LoVo (cell line): ENCODE results near the gene RPS6KA2.
"Not testable (repeated sequence)": the region's sequence is repeated elsewhere in the genome, so short reads cannot be mapped to it uniquely, and the experiment has no call there.

ENCODE experiments used
- DNase-seq: peaks from one replicate; pipeline ENCODE4 v3.0.0-alpha.2; 2016; ENCODE audit warnings: low spot score

The RPS6KA2 gene

DNA sequence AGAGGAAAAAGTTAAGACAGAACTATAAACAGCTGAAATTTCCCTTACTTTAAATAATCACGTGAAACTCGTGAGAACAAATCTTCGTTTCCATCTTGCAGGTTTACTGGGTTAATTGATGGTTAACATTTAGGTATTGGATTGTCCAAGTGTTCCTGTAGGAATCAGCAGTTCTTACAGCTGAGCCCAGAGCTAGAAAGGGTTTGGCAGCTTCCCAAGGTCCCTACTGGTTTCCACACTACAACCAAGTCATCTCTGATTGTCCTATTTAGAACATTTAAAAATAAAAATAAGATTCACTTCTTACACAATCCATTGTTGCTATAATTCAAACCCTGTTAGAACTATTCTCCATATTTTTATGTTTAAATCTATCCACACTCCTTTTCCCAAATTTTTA, 260.1 kb downstream of the RPS6KA2 start:
- no peak for DNase-seq

DNA sequence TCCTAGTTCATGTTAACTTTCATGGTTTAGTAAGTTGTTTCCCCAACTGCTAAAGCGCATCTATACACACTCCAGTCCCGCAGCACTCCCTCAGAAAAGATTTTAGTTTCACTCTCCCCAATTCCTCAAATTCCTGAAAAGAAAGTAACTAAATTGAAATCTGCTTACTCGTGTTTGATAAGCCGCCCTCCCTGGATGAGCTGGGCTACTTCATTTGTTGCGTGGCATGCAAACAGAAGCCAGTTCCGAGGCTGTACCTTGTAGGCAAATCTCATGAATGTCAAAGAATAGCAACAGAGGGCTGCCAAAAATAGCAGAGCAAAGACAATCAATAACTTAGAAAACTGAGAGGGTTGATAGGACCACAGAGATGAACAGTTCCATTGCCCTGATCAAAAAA, 261.2 kb downstream of the RPS6KA2 start:
- no peak for DNase-seq

DNA sequence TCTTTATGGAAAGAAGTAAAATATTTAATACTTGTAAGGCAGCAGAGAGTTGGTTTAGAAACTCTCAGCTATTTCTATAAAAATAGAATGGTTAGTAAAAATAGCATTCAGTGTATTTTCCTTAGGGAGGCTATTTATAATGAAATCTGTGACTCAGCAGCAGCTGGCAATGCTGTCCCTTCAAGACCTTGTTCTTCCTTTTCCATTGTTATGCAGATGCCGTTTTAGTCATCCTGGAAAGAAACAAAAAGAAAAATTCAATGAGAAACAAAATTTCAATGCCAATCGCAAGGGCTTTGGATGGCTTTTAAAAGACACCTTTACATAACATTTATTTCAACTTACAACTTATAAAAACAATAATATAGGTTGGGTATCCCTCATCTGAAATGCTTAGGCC, 261.8 kb downstream of the RPS6KA2 start:
- DNase-seq = no peak

DNA sequence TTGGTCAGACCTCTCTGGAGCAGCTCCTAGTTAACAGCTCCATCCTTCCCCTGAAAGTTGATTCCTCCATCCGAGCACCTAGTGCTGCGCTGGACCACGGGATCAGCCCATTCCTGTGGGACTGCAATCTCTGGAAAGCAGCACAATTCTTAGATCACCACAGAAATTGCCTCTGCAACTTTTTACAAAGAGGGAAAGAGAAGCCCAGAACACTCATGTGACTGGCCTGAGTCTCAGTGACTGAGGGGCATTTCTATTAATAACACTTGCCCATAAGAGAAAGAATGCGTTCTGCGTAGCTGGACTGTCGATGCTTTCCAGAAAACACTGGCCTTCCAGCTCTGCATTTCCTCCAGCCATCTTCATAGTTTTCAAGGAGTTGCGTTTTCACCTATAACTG, 262.6 kb downstream of the RPS6KA2 start:
- no peak for DNase-seq

DNA sequence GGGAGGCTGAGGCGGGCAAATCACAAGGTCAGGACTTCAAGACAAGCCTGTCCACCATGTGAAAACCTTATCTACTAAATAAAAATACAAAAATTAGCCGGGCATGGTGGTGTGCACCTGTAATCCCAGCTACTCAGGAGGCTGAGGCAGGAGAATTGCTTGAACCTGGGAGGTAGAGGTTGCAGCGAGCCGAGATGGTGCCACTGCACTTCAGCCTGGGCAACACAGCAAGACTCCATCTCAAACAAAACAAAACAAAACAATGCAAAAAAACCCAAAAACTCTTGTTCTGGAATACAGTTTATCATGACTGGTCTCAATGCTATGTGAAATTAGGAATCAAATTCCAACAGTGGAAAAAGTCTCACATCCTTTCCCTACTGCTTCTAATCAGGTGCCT, 264.6 kb downstream of the RPS6KA2 start:
- not testable (repeated sequence) for DNase-seq

DNA sequence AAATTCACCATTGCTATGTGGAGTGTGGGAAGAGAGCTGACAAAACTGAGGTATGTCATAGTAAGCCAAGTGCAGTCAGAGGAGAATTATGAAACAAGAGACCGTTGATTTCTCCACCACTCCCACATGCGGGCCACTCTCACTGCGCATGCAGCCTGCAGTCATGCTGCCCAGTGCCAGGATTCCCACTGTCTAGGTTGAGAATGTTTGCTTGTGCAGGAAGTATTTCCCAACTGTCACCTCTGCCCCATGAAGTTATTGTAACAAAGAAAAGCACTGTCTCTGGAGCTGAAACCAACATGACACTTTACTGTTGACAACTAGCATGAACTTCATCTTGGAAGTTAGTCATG, 266.0 kb downstream of the RPS6KA2 start:
- no peak for DNase-seq

DNA sequence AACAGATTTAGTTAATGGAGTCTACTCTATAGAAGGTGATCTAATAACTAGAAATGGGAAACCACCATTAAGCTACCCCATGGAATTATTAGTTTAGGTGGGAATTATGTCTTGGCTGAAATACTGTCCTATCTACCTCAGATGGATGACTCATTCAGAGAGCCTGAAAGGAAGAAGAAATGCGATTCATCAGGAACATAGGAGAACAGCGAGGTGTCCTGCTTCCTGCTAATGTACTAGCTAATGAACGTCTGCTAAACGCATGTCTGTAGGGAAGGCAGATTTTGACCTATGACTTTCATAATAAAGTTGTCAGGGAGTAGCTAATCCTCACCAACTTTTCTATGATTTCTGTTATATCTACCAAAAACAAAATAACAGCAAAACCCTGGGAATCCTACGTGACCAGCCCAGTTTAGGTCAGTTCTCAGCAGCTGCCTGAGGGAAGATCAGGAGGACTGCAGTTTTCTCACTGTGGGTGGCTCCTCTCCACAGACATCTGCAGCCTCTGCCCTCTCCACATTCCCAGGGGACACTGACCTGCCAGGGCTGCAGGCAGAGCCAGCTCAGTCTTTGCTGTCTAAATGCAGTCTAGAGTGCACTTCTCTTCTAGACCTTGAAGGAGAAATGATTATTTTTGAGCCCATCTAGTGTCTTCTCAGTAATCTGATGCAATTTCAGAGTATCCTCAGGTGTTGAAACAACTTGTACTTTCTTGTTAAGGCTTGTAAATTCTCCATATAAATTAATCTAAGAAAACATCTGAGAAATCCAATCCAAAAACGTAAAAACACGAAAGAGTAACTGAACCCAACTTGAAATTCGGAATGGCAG, 266.6 kb downstream of the RPS6KA2 start:
- DNase-seq = no peak
